SJSA1 (cell line): Measurements from ENCODE around the gene PDZRN4. TPM values are rescaled to one million over a fixed set of nuclear protein-coding genes. Genes with fewer than 3 reads are reported as not detected.
A peak's percentile ranks its signal among the peaks of the same experiment; 100 is the strongest.
"Not testable (repeated sequence)": the region's sequence is repeated elsewhere in the genome, so short reads cannot be mapped to it uniquely, and the experiment has no call there.

Source experiments
- DNase-seq, 2 experiments: peaks; one replicate each; pipeline ENCODE4 v3.0.0-alpha.2; 2015 to 2020; ENCODE audit warnings: low spot score in 2 of 2, low read depth in 1 of 2
- H3K27ac ChIP-seq: fragments of 250-450 bp; sonication (Bioruptor Pico); 2 replicates; pipeline ENCODE4 v1.5.1; 2020; ENCODE audit warnings: mild to moderate bottlenecking, moderate library complexity
- H3K27me3 ChIP-seq: fragments of 250-450 bp; sonication (Bioruptor Pico); replicated peaks from 2 replicates; pipeline ENCODE4 v1.5.1; 2020; ENCODE audit warnings: mild to moderate bottlenecking, moderate library complexity
- H3K36me3 ChIP-seq: fragments of 250-450 bp; sonication (Bioruptor Pico); 2 replicates; pipeline ENCODE4 v1.5.1; 2020; ENCODE audit warnings: mild to moderate bottlenecking
- H3K4me1 ChIP-seq: fragments of 250-450 bp; sonication (Bioruptor Pico); replicated peaks from 2 replicates; pipeline ENCODE4 v1.6.1; 2021; ENCODE audit warnings: mild to moderate bottlenecking
- H3K4me3 ChIP-seq: fragments of 250-450 bp; sonication (Bioruptor Pico); 2 replicates; pipeline ENCODE4 v1.5.1; 2020; ENCODE audit warnings: mild to moderate bottlenecking
- H3K9me3 ChIP-seq: fragments of 250-450 bp; sonication (Bioruptor Pico); replicated peaks from 2 replicates; pipeline ENCODE4 v1.5.1; 2020; ENCODE audit warnings: mild to moderate bottlenecking
- total RNA-seq: library from RNA; depleted of rRNA; stranded (reverse); fragments of >200 nt; shearing (Covaris generic); gene quantifications from 2 replicates; pipeline ENCODE4 v1.2.3, GENCODE V29; 2014

PDZRN4 gene
- total RNA-seq, 1 experiment from 2014 or later: not detected

- H3K9me3 ChIP-seq: no peaks in the 10 kb centered on the region
- H3K27me3 ChIP-seq: no peaks in the 10 kb centered on the region
- no peak overlapping the region for H3K4me3 ChIP-seq
- no peaks in the 10 kb centered on the region for H3K4me1 ChIP-seq
- DNase-seq: no peak
- H3K36me3 ChIP-seq: no peaks in the 10 kb centered on the region
- H3K27ac ChIP-seq: no peak overlapping the region
Observed at GRCh38 chr12:41277946-41278267, 89.8 kb downstream of the PDZRN4 start.

DNA sequence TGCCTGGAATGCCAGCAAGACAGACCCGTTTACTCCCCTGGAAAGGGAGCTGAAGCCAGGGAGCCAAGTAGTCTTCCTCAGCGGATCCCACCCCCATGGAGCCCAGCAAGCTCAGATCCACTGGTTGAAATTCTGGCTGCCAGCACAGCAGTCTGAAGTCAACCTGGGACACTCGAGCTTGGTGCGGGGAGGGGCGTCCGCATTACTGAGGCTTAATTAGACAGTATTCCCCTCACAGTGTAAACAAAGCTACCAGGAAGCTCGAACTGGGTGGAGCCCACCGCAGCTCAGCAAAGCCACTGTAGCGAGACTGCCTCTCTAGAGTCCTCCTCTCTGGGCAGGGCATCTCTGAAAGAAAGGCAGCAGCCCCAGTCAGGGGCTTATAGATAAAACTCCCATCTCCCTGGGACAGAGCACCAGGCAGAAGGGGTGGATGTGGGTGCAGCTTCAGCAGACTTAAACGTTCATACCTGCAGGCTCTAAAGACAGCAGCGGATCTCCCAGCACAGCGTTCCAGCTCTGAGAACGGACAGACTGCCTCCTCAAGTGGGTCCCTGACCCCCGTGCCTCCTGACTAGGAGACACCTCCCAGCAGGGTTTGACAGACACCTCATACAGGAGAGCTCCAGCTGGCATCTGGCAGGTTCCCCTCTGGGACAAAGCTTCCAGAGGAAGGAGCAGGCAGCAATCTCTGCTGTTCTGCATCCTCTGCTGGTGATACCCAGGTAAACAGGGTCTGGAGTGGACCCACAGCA is 92.4 kb downstream of the PDZRN4 start:
- not testable (repeated sequence) for H3K4me3 ChIP-seq, H3K36me3 ChIP-seq, H3K27me3 ChIP-seq, H3K27ac ChIP-seq, H3K9me3 ChIP-seq, H3K4me1 ChIP-seq, DNase-seq

- H3K4me3 ChIP-seq, H3K27ac ChIP-seq, H3K9me3 ChIP-seq, DNase-seq, H3K4me1 ChIP-seq, H3K36me3 ChIP-seq, H3K27me3 ChIP-seq: not testable (repeated sequence)
Observed at GRCh38 chr12:41285470-41285869, 97.3 kb downstream of the PDZRN4 start.

DNA sequence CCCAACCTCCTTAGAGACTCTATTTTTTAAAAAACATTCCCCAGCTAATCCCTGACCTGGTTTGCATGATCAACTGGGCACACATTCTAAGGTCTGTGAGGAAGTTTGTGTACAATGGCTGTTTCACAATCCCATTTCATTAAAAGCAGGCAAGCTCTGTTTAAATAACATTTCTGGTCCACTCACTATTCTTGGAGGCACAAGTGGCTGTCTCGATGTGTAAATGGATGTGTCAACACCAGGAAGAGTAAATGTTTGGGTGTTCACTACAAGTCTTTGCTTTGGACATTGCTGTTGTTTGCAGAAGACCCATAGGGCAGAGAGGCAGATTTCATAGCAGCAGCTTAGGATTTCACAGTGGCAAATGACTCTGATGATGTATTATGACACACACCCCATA is 98.3 kb downstream of the PDZRN4 start:
- H3K27ac ChIP-seq: no peak overlapping the region
- H3K4me1 ChIP-seq: no peaks in the 10 kb centered on the region
- no peak for DNase-seq
- H3K27me3 ChIP-seq: no peaks in the 10 kb centered on the region
- no peaks in the 10 kb centered on the region for H3K36me3 ChIP-seq
- H3K9me3 ChIP-seq: no peaks in the 10 kb centered on the region
- H3K4me3 ChIP-seq: no peak overlapping the region

DNA sequence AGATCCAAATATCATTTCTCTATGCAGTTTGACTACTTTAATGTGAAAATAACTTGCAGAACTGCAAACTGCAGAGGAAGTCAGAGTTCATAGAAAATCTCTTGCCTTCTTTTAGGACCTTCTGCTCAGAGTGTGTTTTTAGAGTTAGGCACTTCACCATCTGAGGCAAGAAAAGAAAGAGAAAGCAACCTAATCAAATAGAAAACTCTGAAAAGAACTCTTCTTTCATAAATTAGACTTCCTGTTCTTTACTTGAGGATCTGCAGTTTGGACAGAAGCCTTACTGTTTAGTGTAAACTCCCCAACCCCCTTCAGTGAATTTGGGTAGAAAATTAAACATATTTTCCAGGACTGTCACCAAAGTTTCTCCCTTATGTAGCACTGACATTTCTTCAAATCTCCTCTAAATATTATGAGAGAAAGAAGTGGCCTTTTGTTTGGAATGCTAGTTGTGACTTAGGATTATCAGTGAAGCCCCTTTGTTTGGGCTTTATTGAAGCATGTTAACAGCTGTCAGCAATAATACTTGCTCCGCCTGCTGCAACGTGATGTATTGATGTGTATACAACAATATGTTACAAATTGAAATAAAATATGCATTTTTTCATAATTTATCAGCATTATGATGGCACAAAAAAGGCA is 99.5 kb downstream of the PDZRN4 start:
- Histone ChIP-seq H3K4me1 (no peaks in the 10 kb centered on the region; the same call in 1 of the 2 replicates), H3K9me3 (no peaks in the 10 kb centered on the region), H3K27ac (no peak overlapping the region), H3K27me3 (no peaks in the 10 kb centered on the region), H3K4me3 (no peak overlapping the region), H3K36me3 (no peaks in the 10 kb centered on the region)
- DNase-seq: no peak

GRCh38 chr12:41288142-41288811 is 100.2 kb downstream of the PDZRN4 start:
- H3K4me1 ChIP-seq: peaks cover 1% of the 10 kb centered on the region
- DNase-seq: no peak
- no peak overlapping the region for H3K4me3 ChIP-seq
- H3K27ac ChIP-seq: no peak overlapping the region
- H3K27me3 ChIP-seq: no peaks in the 10 kb centered on the region
- no peaks in the 10 kb centered on the region for H3K9me3 ChIP-seq
- no peaks in the 10 kb centered on the region for H3K36me3 ChIP-seq

- H3K27ac ChIP-seq: no peak overlapping the region
- H3K9me3 ChIP-seq: no peaks in the 10 kb centered on the region
- no peak overlapping the region for H3K4me3 ChIP-seq
- no peaks in the 10 kb centered on the region for H3K27me3 ChIP-seq
- H3K36me3 ChIP-seq: no peaks in the 10 kb centered on the region
- no peak for DNase-seq
- peaks cover 3% of the 10 kb centered on the region for H3K4me1 ChIP-seq
Observed at GRCh38 chr12:41289501-41289900, 101.4 kb downstream of the PDZRN4 start.

- no peak for DNase-seq
- Histone ChIP-seq H3K36me3 (no peaks in the 10 kb centered on the region), H3K27ac (no peak overlapping the region), H3K27me3 (no peaks in the 10 kb centered on the region), H3K4me1 (peaks cover 3% of the 10 kb centered on the region), H3K9me3 (no peaks in the 10 kb centered on the region), H3K4me3 (no peak overlapping the region)
Observed at GRCh38 chr12:41293011-41293410, 104.9 kb downstream of the PDZRN4 start.

- Histone ChIP-seq H3K27ac (no peak overlapping the region), H3K4me3 (no peak overlapping the region), H3K4me1 (peaks cover 3% of the 10 kb centered on the region), H3K36me3 (no peaks in the 10 kb centered on the region), H3K27me3 (no peaks in the 10 kb centered on the region), H3K9me3 (no peaks in the 10 kb centered on the region)
- no peak for DNase-seq
Observed at GRCh38 chr12:41293461-41293860, 105.3 kb downstream of the PDZRN4 start.

DNA sequence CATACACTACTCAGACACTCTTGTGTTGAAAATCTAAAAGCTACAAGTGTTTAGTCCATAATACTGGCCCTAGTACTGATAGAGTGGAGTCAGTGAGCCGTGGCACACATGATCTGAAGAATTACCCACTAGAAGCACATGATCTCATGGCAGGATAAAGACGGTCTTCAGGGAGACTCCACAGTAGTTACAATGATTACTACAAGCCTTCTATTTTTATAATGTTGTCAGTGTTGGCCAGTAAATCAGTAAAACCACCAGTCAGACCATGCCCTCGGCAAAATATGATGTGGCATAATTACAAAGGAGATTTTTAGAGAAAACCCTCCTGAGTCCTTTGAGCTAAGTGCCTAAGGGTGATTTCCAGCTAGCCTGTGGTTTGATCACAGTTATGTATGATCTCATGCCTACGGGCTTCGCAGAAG is 114.9 kb downstream of the PDZRN4 start:
- H3K36me3 ChIP-seq: no peaks in the 10 kb centered on the region
- no peaks in the 10 kb centered on the region for H3K9me3 ChIP-seq
- no peak overlapping the region for H3K4me3 ChIP-seq
- H3K27ac ChIP-seq: peak overlapping the region; percentile 62
- peak in 1 of 2 experiments; percentile 12 for DNase-seq
- peaks cover 26% of the 10 kb centered on the region for H3K4me1 ChIP-seq
- H3K27me3 ChIP-seq: no peaks in the 10 kb centered on the region

DNA sequence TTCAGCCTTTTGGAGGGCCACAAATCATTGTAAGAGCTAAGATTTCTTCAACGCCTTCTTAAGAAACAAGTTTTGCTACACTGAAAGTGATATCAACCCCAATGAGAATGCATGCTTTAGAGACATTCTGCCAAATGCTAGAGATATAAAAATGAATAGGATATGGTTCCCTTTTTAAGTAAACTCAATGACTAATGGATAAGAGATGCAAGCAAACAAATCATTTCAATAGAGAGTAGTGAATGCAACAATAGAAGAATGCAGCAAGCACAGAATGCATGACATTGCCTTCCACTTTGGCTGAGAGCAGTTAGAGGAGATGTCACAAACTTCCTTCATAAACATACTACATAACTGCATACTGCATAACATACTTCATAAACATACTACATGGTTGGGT is 116.4 kb downstream of the PDZRN4 start:
- no peaks in the 10 kb centered on the region for H3K9me3 ChIP-seq
- peak in 1 of 2 experiments; percentile 65 for DNase-seq
- H3K27me3 ChIP-seq: no peaks in the 10 kb centered on the region
- H3K27ac ChIP-seq: peak overlapping the region; percentile 62
- H3K36me3 ChIP-seq: no peaks in the 10 kb centered on the region
- H3K4me3 ChIP-seq: no peak overlapping the region
- H3K4me1 ChIP-seq: peaks cover 26% of the 10 kb centered on the region

DNA sequence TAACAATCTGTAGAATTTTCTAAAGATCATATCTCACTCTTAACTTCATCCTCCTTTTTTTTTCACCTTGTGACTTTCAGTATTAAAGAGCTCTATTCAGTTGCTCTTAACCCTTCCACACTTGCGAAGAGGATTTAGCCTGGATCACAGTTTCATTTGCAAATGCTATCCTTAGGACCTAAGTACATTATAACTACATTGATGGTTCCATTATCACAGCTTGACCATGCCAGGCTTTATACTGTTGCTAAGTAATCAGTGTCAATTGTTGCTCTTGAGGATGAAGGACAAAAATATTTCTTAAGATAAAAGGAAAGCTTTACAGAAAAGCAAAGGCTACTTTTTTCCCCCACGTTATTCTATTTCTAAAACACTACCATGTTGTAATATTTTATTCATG is 122.2 kb downstream of the PDZRN4 start:
- no peaks in the 10 kb centered on the region for H3K36me3 ChIP-seq
- DNase-seq: no peak
- no peak overlapping the region for H3K4me3 ChIP-seq
- no peak overlapping the region for H3K27ac ChIP-seq
- no peaks in the 10 kb centered on the region for H3K9me3 ChIP-seq
- H3K27me3 ChIP-seq: no peaks in the 10 kb centered on the region
- H3K4me1 ChIP-seq: peaks cover under 1% of the 10 kb centered on the region; the same call in 1 of the 2 replicates

DNA sequence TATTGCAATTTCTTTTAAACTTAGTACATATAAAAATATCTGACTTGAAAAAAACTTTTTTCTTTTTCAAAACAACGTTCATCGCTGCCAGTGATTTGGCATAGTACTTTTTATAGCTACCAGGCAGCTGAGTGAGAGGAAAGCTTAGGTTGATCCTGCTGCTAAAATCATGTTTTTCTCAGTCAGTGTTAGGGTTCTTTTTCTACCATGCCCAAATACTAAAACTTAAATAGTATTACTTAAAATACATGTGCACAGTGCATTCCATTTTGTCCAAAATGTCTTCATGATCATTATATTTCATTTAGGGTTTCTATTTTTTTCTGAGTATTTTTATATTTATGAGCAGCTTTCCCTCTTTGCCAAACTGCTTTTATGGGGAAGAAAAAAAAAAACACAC is 123.8 kb downstream of the PDZRN4 start:
- DNase-seq: no peak
- Histone ChIP-seq H3K36me3 (no peaks in the 10 kb centered on the region), H3K4me1 (no peaks in the 10 kb centered on the region), H3K9me3 (no peaks in the 10 kb centered on the region), H3K27ac (no peak overlapping the region), H3K27me3 (no peaks in the 10 kb centered on the region), H3K4me3 (no peak overlapping the region)

DNA sequence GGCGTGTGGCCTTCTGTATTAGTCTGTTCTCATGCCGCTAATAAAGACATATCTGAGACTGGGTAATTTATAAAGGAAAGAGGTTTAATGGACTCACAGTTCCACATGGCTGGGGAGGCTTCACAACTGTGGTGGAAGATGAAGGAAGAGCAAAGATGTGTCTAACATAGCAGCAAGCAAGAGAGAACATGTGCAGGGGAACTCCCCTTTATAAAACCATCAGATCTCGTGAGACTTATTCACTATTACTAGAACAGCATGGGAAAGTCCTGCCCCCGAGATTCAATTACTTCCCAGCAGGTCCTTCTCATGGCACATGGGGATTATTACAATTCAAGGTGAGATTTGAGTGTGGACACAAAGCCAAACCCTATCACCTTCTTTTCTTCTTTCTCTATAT is 124.3 kb downstream of the PDZRN4 start:
- not testable (repeated sequence) for H3K4me3 ChIP-seq, H3K27me3 ChIP-seq, H3K27ac ChIP-seq, DNase-seq, H3K9me3 ChIP-seq, H3K36me3 ChIP-seq, H3K4me1 ChIP-seq
